IPS-18c (cell line): ENCODE measurements around the gene KIF25.

Experiments
- H3K4me3 ChIP-seq: 2 replicates; pipeline ENCODE4 v1.7.0; 2013; ENCODE audit warnings: low read depth, mild to moderate bottlenecking, low read length, moderate library complexity; ENCODE audit not compliant: insufficient read depth
- H3K9me3 ChIP-seq: one replicate; pipeline ENCODE4 v1.6.1; 2013; ENCODE audit warnings: mild to moderate bottlenecking, low read length, moderate library complexity; ENCODE audit not compliant: control insufficient read depth, insufficient read depth

Gene KIF25, protein sequence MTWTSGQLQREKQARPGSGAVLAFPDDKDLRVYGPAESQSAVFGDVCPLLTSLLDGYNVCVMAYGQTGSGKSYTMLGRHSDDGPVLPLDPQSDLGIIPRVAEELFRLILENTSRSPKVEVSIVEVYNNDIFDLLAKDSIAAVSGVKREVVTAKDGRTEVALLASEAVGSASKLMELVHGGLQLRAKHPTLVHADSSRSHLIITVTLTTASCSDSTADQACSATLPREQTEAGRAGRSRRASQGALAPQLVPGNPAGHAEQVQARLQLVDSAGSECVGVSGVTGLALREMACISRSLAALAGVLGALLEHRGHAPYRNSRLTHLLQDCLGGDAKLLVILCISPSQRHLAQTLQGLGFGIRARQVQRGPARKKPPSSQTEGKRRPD

DNA sequence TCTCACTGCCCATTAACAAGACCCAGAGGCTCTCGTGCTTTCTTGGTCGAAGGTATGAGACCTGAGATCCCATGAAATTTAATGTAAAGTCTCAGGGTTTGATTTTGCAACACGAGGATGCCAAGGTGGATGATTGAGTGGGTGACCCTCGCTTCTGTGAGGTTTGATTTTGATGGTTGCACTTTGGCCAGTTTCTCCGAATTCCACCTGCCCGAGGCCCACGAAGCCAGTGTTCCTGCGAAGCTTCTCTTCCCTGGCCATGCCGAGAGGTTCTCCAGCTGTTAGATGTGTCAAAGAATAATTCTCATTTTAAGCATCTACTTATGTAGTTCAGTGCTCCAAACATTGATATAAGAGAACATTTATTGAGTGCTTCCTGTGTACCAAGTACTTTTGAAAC, at the start of gene KIF25:
TSS of gene KIF25 (plus strand) at position 30 of the 400 bp plus-strand sequence. CDS start 31,915 bp downstream, outside the sequence.
- no peak within 1 kb of the TSS for H3K4me3 ChIP-seq
- no peaks in the 10 kb centered on the region for H3K9me3 ChIP-seq

GRCh38 chr6:167947716-167948115, 49.8 kb upstream of the KIF25 start:
- no peak overlapping the region for H3K4me3 ChIP-seq
- H3K9me3 ChIP-seq, result no peaks in the 10 kb centered on the region

DNA sequence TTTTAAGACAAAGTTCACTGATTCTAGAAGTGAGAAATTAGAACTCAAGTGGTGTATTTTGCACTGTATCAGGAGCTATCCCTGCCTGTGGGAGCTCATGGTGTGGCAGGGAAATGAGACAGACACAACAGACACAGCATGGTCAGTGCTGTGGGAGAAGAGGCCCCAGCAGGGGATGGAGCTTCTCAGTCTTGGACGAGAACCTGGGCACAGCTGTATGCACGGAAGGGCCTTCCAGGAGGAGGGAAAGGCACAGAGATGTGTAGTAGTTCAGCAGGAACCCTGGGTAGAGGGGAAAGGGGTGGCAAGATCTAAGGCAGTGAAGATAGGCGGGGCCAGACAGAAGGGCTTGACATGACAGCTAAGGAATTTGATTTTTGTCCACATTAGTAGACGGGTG, 48.8 kb upstream of the KIF25 start:
- Histone ChIP-seq H3K4me3 (no peak overlapping the region), H3K9me3 (no peaks in the 10 kb centered on the region)

GRCh38 chr6:167949121-167949684, 48.3 kb upstream of the KIF25 start:
- no peaks in the 10 kb centered on the region for H3K9me3 ChIP-seq
- no peak overlapping the region for H3K4me3 ChIP-seq

DNA sequence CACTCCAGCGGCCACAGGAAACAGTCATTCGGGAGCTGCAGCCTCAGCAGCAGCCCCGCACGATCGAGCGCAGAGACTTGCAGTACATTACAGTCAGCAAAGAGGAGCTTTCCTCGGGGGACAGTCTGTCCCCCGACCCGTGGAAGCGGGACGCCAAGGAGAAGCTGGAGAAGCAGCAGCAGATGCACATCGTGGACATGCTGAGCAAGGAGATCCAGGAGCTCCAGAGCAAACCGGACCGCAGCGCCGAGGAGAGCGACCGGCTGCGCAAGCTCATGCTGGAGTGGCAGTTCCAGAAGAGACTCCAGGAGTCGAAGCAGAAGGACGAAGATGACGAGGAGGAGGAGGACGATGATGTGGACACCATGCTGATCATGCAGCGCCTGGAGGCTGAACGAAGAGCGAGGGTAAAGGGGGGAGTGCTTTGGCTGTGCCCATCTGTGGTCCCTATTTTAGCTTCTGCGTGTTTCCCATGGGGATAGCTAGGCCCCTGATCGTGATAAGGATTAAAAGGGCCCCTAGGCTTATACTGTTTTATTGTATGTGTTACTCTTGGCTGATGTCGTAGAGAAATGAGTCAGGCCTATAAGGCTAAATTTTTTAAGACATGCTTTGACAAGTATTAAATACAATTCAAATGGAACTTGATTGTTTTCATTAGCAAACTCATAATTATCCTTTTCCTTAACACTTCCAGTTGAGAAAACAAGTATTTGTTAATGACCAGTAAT, 45.5 kb upstream of the KIF25 start:
- H3K4me3 ChIP-seq, result no peak overlapping the region

GRCh38 chr6:167952512-167952859, 45.0 kb upstream of the KIF25 start:
- Histone ChIP-seq H3K9me3 (no peaks in the 10 kb centered on the region), H3K4me3 (no peak overlapping the region)

More for the DNA sequence above, 45.5 kb upstream of the KIF25 start:
- H3K9me3 ChIP-seq, result no peaks in the 10 kb centered on the region

GRCh38 chr6:167953551-167953950, 43.9 kb upstream of the KIF25 start:
- Histone ChIP-seq H3K9me3 (no peaks in the 10 kb centered on the region), H3K4me3 (no peak overlapping the region)

DNA sequence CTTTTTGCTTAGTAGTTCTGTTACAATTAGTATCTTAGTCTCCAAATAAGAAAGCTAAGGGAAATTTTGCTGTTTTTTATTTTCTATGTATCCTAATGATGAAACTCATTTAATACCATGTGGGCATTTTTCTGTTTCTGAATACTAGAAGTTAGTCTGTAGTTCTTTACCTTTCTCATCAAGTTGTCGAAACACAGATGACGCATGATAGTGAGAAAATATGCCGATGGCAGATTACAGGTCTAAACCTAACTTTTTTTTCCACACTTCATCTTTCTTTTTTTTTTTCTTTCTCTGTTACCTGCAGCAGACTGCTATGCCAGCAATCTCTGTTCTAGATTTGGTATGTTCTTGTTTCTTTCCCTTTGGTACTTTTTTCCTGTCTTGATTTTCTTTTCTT, 43.3 kb upstream of the KIF25 start:
- no peaks in the 10 kb centered on the region for H3K9me3 ChIP-seq
- no peak overlapping the region for H3K4me3 ChIP-seq

GRCh38 chr6:167956491-167956890, 41.0 kb upstream of the KIF25 start:
- Histone ChIP-seq H3K4me3 (no peak overlapping the region), H3K9me3 (no peaks in the 10 kb centered on the region)

- no peak overlapping the region for H3K4me3 ChIP-seq
- no peaks in the 10 kb centered on the region for H3K9me3 ChIP-seq
Measured at GRCh38 chr6:167956983-167957492, 40.4 kb upstream of the KIF25 start.

- H3K9me3 ChIP-seq, result no peaks in the 10 kb centered on the region
- no peak overlapping the region for H3K4me3 ChIP-seq
Measured at GRCh38 chr6:167957626-167958025, 39.8 kb upstream of the KIF25 start.

DNA sequence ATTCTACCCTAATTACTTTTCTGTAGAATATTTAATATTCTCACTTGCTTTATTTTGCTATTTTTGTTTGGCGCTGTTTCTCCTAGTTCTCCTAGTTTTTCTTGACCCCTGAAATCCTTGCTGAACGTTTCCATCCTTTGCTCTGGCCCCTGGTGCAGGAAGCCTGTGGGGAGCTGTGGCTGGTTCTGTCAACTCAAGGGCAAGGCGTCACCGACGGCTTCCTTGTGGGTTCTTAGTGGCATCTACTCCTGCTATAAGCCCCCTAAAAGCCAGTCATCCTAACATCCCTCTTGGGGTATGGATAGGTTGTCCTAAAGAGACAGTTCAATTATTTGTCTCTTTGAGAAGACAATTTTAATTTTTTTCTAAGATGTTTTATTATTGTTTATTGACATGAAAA, 36.9 kb upstream of the KIF25 start:
- no peak overlapping the region for H3K4me3 ChIP-seq
- H3K9me3 ChIP-seq, result no peaks in the 10 kb centered on the region

DNA sequence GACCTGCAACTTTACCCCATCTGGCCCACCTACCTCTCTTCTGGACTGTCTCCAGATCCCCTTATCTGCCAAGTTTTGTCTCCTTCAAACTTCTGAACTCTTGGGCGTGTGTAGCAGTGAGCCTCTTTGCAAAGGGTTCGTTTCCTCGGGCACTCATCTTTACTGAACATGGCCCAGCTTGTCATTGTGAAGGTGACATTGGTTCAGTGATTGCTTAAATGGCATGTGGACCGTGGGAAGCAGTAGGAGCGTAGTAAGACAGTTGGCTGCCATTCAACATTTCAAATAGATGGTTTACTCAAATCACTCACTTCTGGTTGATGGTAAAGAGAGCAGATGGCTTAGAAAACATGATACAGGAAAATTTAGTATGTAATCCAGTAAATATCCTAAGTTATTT, 34.8 kb upstream of the KIF25 start:
- H3K9me3 ChIP-seq, result no peaks in the 10 kb centered on the region
- no peak overlapping the region for H3K4me3 ChIP-seq

- no peak overlapping the region for H3K4me3 ChIP-seq
- H3K9me3 ChIP-seq, result no peaks in the 10 kb centered on the region
Measured at GRCh38 chr6:167963589-167964057, 33.8 kb upstream of the KIF25 start.

- no peak overlapping the region for H3K4me3 ChIP-seq
- H3K9me3 ChIP-seq, result no peaks in the 10 kb centered on the region
Measured at GRCh38 chr6:167965592-167966539, 31.6 kb upstream of the KIF25 start.

DNA sequence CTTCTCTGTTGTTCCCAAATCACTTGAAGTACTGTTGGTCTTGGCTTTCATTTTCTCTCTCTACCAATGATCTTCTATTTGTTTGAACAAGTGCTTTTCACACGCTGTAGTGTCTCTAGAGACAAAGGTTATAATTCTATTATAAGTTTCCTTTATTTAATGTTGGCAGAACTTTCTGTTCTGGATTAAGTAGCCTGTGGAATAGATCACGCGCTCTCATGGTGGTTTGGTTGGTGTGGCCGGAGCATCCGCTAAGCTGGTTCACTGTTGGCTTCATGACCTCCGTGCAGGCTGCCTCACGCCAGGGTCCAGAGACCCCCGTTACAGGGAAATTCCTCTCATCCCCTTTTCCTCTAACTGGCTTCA, 30.9 kb upstream of the KIF25 start:
- H3K4me3 ChIP-seq, result no peak overlapping the region
- H3K9me3 ChIP-seq, result no peaks in the 10 kb centered on the region

- Histone ChIP-seq H3K4me3 (no peak overlapping the region), H3K9me3 (no peaks in the 10 kb centered on the region)
Measured at GRCh38 chr6:167968091-167968490, 29.4 kb upstream of the KIF25 start.
